Measurements from ENCODE around the gene TTBK1. TPM values are rescaled to one million over a fixed set of nuclear protein-coding genes. Genes with fewer than 3 reads are reported as not detected.
A peak's percentile ranks its signal among the peaks of the same experiment; 100 is the strongest.

Gene TTBK1
- total RNA-seq, 2 experiments from 2014 or later: not detected

GRCh38 chr6:43257367-43258145, 14.3 kb downstream of the TTBK1 start:
- DNase-seq: no peak

DNA sequence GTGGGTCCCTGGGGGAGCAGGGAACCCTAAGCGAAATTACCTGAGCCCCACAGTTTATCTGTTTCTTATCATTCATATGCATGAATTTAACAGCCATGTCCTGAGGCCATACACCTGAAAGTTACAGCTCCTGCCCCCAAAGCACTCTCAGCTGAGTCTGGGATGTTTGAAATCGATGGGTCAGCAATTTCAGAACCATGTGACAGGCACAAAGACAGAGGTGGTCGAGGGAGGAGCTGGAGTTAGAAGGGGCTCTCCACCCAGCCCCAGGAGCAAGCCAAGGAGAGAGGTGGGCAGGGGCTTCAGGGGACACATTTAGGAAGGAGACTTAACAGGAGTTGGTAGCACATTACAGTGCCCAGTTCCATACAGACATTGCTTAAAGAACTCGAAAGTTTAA, 14.9 kb downstream of the TTBK1 start:
- ChIA-PET POLR2A (no interaction called here), CTCF (no interaction called here)
- H3K27me3 Mint-ChIP-seq (ENCODE audit: low read depth): peaks cover 1% of the 10 kb centered on the region
- H3K9me3 Mint-ChIP-seq (ENCODE audit: insufficient read depth): no peaks in the 10 kb centered on the region
- no peak for ATAC-seq
- DNase-seq: no peak
- no peaks in the 10 kb centered on the region for H3K36me3 Mint-ChIP-seq (ENCODE audit: low read depth)
- H3K4me1 Mint-ChIP-seq (ENCODE audit: low read depth): no peaks in the 10 kb centered on the region
- H3K4me3 Mint-ChIP-seq: no peak overlapping the region
- no peak overlapping the region for H3K27ac Mint-ChIP-seq

More at GRCh38 chr6:43257367-43258145, 14.3 kb downstream of the TTBK1 start:
- ChIA-PET CTCF (no interaction called here), POLR2A (interaction anchor here (0.5 kb wide), 1 partner anchor 169 kb away, joined by 3 read pairs; no protein-coding TSS in a partner anchor)
- H3K4me1 Mint-ChIP-seq (ENCODE audit: low read depth): no peaks in the 10 kb centered on the region
- peaks cover 7% of the 10 kb centered on the region for H3K27me3 Mint-ChIP-seq (ENCODE audit: low read depth)
- no peak overlapping the region for H3K4me3 Mint-ChIP-seq
- no peak overlapping the region for H3K27ac Mint-ChIP-seq
- no peak for ATAC-seq
- H3K9me3 Mint-ChIP-seq (ENCODE audit: insufficient read depth): no peaks in the 10 kb centered on the region
- no peaks in the 10 kb centered on the region for H3K36me3 Mint-ChIP-seq (ENCODE audit: low read depth)

DNA sequence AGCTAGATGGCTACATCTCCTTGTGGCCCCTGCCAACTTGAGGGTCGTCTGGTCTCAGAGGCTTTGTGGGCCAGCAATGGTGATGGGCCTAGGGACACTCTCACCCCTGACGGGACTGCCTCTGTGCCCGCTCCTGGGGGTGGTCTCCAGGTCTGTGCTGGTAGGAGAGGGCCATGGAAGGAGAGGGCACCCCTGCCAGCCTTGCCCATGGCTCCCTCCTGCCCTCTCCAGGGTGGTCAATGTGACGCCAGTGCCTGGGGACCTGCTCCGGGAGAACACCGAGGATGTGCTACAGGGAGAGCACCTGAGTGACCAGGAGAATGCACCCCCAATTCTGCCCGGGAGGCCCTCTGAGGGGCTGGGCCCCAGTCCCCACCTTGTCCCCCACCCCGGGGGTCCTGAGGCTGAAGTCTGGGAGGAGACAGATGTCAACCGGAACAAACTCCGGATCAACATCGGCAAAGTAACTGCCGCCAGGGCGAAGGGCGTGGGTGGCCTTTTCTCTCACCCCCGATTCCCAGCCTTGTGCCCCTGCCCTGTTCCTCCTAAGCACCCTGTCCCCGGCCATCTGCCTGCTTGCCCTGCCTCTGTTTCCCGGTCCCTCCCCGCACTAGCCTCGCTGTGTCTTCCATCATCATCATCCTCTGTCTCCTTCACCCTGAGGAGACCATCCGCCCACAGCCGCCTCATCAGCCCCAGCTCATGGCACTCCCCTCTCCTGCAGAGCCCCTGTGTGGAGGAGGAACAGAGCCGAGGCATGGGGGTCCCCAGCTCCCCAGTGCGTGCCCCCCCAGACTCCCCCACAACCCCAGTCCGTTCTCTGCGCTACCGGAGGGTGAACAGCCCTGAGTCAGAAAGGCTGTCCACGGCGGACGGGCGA, 15.8 kb downstream of the TTBK1 start:
- no peaks in the 10 kb centered on the region for H3K9me3 Mint-ChIP-seq (ENCODE audit: insufficient read depth)
- H3K4me1 Mint-ChIP-seq (ENCODE audit: low read depth): no peaks in the 10 kb centered on the region
- DNase-seq (no peak), ATAC-seq (no peak)
- no peak overlapping the region for H3K27ac Mint-ChIP-seq
- ChIA-PET POLR2A (no interaction called here), CTCF (no interaction called here)
- H3K4me3 Mint-ChIP-seq: no peak overlapping the region
- H3K27me3 Mint-ChIP-seq (ENCODE audit: low read depth): peaks cover 2% of the 10 kb centered on the region
- H3K36me3 Mint-ChIP-seq (ENCODE audit: low read depth): no peaks in the 10 kb centered on the region

- POLR2A ChIA-PET: no interaction called here
- Mint-ChIP-seq H3K9me3 (ENCODE audit: insufficient read depth) (no peaks in the 10 kb centered on the region), H3K27ac (no peak overlapping the region), H3K36me3 (ENCODE audit: low read depth) (no peaks in the 10 kb centered on the region), H3K4me3 (no peak overlapping the region), H3K4me1 (ENCODE audit: low read depth) (no peaks in the 10 kb centered on the region), H3K27me3 (ENCODE audit: low read depth) (peaks cover 4% of the 10 kb centered on the region)
- DNase-seq: no peak
- CTCF ChIA-PET: no interaction called here
- ATAC-seq: no peak
Observed at GRCh38 chr6:43260791-43261190, 17.5 kb downstream of the TTBK1 start.

- H3K4me3 Mint-ChIP-seq: no peak overlapping the region
- H3K4me1 Mint-ChIP-seq (ENCODE audit: low read depth): no peaks in the 10 kb centered on the region
- H3K27me3 Mint-ChIP-seq (ENCODE audit: low read depth): peaks cover 4% of the 10 kb centered on the region
- ChIA-PET POLR2A (no interaction called here), CTCF (interaction anchor here (4.8 kb wide), 1 partner anchor 245 kb away, joined by 27 read pairs; no protein-coding TSS in a partner anchor)
- no peak for ATAC-seq
- H3K36me3 Mint-ChIP-seq (ENCODE audit: low read depth): no peaks in the 10 kb centered on the region
- H3K9me3 Mint-ChIP-seq (ENCODE audit: insufficient read depth): no peaks in the 10 kb centered on the region
- no peak for DNase-seq
- no peak overlapping the region for H3K27ac Mint-ChIP-seq
Observed at GRCh38 chr6:43261198-43261597, 17.9 kb downstream of the TTBK1 start.

GRCh38 chr6:43262000-43262779, 18.9 kb downstream of the TTBK1 start:
- no peaks in the 10 kb centered on the region for H3K4me1 Mint-ChIP-seq (ENCODE audit: low read depth)
- no peaks in the 10 kb centered on the region for H3K36me3 Mint-ChIP-seq (ENCODE audit: low read depth)
- peaks cover 9% of the 10 kb centered on the region for H3K27me3 Mint-ChIP-seq (ENCODE audit: low read depth)
- DNase-seq (no peak), ATAC-seq (no peak)
- CTCF ChIA-PET: interaction anchor here (0.6 to 4.8 kb wide), 4 partner anchors 11 to 244 kb away, joined by 3 to 27 read pairs (median 8); no protein-coding TSS in a partner anchor
- POLR2A ChIA-PET: no interaction called here
- H3K4me3 Mint-ChIP-seq: no peak overlapping the region
- H3K27ac Mint-ChIP-seq: peak overlapping the region; percentile 12
- no peaks in the 10 kb centered on the region for H3K9me3 Mint-ChIP-seq (ENCODE audit: insufficient read depth)

- H3K9me3 Mint-ChIP-seq (ENCODE audit: insufficient read depth): no peaks in the 10 kb centered on the region
- no peaks in the 10 kb centered on the region for H3K36me3 Mint-ChIP-seq (ENCODE audit: low read depth)
- DNase-seq: no peak
- ChIA-PET POLR2A (no interaction called here), CTCF (interaction anchor here (0.6 to 4.8 kb wide), 6 partner anchors 10 to 244 kb away, joined by 3 to 27 read pairs (median 6); no protein-coding TSS in a partner anchor)
- H3K4me3 Mint-ChIP-seq: no peak overlapping the region
- no peak for ATAC-seq
- peaks cover 16% of the 10 kb centered on the region for H3K27me3 Mint-ChIP-seq (ENCODE audit: low read depth)
- no peak overlapping the region for H3K27ac Mint-ChIP-seq
- H3K4me1 Mint-ChIP-seq (ENCODE audit: low read depth): no peaks in the 10 kb centered on the region
Observed at GRCh38 chr6:43262780-43263313, 19.6 kb downstream of the TTBK1 start.

DNA sequence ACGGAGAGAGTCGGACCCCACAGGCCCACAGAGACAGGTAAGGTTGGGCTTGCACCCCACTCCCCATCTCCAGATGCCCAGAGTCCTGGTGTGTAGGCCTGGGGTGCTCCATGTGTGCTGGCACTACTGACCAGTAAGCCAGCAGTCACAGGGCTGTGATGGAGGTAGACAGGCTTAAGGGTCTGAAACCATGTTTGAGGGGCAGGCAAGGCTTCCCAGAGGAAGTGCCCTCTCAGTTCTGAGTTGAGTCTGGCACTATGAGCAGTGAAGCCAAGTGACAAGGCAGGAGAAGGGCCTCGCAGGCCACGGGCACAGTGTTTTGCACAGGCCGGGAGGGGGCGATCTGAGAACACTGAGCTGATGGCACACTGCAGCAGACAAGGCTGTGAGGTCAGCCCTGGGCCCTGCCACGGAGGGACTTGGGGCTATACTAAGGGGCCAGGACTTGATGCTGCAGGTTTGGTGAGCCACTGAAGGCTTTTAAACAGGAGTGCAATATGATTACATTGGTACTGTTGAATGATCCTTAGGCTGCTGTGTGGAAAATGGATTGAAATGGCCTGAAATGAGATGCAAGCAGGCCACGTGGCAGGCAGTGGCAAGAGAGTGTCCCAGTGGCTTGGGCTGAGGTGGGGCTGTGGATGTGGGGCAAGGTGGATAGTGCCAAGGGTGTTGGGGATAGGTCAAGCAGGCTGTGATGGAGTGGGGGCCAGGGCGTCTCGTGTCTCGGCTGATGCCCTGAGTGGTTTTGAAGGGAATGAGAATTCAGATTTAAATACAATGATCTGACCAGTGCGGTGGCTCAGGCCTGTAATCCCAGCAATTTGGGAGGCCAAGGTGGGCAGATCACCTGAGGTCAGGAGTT, 20.3 kb downstream of the TTBK1 start:
- H3K36me3 Mint-ChIP-seq (ENCODE audit: low read depth): no peaks in the 10 kb centered on the region
- POLR2A ChIA-PET: no interaction called here

DNA sequence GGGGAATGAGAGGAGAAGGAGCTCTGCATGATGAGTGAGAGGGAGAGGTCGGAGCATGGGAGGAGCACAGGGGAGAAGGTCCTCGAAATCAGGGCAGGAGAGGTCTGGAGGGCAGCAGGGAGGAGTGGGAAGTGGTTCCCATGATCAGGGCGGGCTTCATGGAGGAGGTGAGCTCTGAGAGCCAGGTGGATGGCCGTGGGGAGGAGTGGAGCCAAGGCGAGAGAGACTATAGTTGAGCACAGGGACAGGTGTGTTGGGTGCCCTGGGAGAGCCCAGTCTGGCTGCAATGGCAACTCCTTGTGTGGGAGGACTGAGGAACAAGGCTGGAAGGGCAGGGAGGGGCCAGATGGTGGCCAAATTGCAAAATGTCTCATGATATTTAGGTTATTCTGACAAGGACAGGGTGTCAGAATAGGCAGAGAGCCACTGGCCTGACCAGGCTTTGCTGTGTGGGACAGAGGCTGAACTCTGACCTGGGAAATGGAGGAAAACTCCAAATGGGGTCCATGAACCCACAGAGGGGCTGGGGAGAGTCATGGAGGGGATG, 21.4 kb downstream of the TTBK1 start:
- Mint-ChIP-seq H3K4me1 (ENCODE audit: low read depth) (peaks cover 6% of the 10 kb centered on the region), H3K4me3 (no peak overlapping the region), H3K27ac (no peak overlapping the region), H3K36me3 (ENCODE audit: low read depth) (no peaks in the 10 kb centered on the region), H3K9me3 (ENCODE audit: insufficient read depth) (no peaks in the 10 kb centered on the region), H3K27me3 (ENCODE audit: low read depth) (peaks cover 30% of the 10 kb centered on the region)
- POLR2A ChIA-PET: no interaction called here
- CTCF ChIA-PET: interaction anchor here (1.7 to 4.8 kb wide), 2 partner anchors 133 to 242 kb away, joined by 10 to 27 read pairs; no protein-coding TSS in a partner anchor
- ATAC-seq: no peak
- no peak for DNase-seq

More for the DNA sequence above, 20.3 kb downstream of the TTBK1 start:
- CTCF ChIA-PET: interaction anchor here (0.5 to 4.8 kb wide), 9 partner anchors 8 to 243 kb away, joined by 3 to 27 read pairs (median 4); no protein-coding TSS in a partner anchor
- no peaks in the 10 kb centered on the region for H3K9me3 Mint-ChIP-seq (ENCODE audit: insufficient read depth)
- H3K4me1 Mint-ChIP-seq (ENCODE audit: low read depth): no peaks in the 10 kb centered on the region
- H3K4me3 Mint-ChIP-seq: no peak overlapping the region
- ATAC-seq (peak; percentile 94), DNase-seq (peak; percentile 86)
- no peak overlapping the region for H3K27ac Mint-ChIP-seq
- peaks cover 22% of the 10 kb centered on the region for H3K27me3 Mint-ChIP-seq (ENCODE audit: low read depth)

DNA sequence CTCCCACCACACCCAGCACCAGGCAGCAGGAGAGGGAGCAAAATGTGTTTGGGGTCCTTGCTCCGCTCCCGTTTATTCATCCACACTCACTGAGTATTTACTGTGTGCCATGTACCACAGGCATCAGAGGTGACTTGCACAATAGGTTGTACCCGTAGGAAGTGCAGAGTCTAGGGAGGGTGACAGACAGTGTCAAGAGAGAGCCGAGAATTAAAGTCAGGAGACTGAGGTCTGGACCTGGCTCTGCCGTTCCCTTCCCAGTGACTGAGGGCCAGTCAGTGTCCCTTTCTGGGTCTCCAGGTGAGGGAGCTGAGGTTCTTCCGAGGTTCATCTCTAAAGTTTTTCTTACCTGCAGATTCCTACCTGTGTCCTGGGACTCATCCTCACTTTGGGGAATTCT, 22.3 kb downstream of the TTBK1 start:
- no peaks in the 10 kb centered on the region for H3K9me3 Mint-ChIP-seq (ENCODE audit: insufficient read depth)
- DNase-seq (no peak), ATAC-seq (no peak)
- no peaks in the 10 kb centered on the region for H3K36me3 Mint-ChIP-seq (ENCODE audit: low read depth)
- ChIA-PET CTCF (interaction anchor here (4.8 kb wide), 1 partner anchor 241 kb away, joined by 27 read pairs; no protein-coding TSS in a partner anchor), POLR2A (no interaction called here)
- H3K27me3 Mint-ChIP-seq (ENCODE audit: low read depth): peaks cover 38% of the 10 kb centered on the region
- H3K4me1 Mint-ChIP-seq (ENCODE audit: low read depth): peaks cover 6% of the 10 kb centered on the region
- no peak overlapping the region for H3K4me3 Mint-ChIP-seq
- H3K27ac Mint-ChIP-seq: no peak overlapping the region
